Measurements from ENCODE around the gene PPP2R5E. TPM values are rescaled to one million over a fixed set of nuclear protein-coding genes. Genes with fewer than 3 reads are reported as not detected.

PPP2R5E gene
- total and polyA plus RNA-seq, 4 donors: 6.0 to 13.1 (median 8.4) TPM

GRCh38 chr14:63483315-63483714 lies 59.9 kb downstream of the PPP2R5E start:
- TF ChIP-seq RAD21 (IDR thresholded peaks at IDR 0.05): no peak
- TF ChIP-seq NR2F2 (IDR thresholded peaks at IDR 0.05): no peak
- no peak for TF ChIP-seq YY1 (IDR thresholded peaks at IDR 0.05)
- no peak for TF ChIP-seq CTCF (IDR thresholded peaks at IDR 0.05; ENCODE audit: low read depth, low read length, missing input control)
- no peak for TF ChIP-seq ATF3 (IDR thresholded peaks at IDR 0.05)
- no peak for TF ChIP-seq HNF4A (conservative IDR thresholded peaks at IDR 0.05)
- TF ChIP-seq HNF4G (IDR thresholded peaks at IDR 0.05): no peak
- TF ChIP-seq JUND (IDR thresholded peaks at IDR 0.05): no peak
- no peak for TF ChIP-seq FOXA1 (IDR thresholded peaks at IDR 0.05)
- no peak for TF ChIP-seq SP1 (IDR thresholded peaks at IDR 0.05)

GRCh38 chr14:63480599-63480998 lies 62.6 kb downstream of the PPP2R5E start:
- peaks cover 8 to 19% (median 11%) of the 10 kb centered on the region in 4 donors for H3K4me1 ChIP-seq (ENCODE audit: control insufficient read depth in 4 of 4, insufficient read depth in 4 of 4, low read length in 3 of 4)
- no peak for TF ChIP-seq TAF1 (conservative IDR thresholded peaks at IDR 0.05)
- no peak for TF ChIP-seq ATF3 (IDR thresholded peaks at IDR 0.05)
- no peak for TF ChIP-seq FOXA1 (IDR thresholded peaks at IDR 0.05)
- TF ChIP-seq NR2F2 (IDR thresholded peaks at IDR 0.05): no peak
- no peak for TF ChIP-seq REST (IDR thresholded peaks at IDR 0.05)
- TF ChIP-seq FOXA2 (IDR thresholded peaks at IDR 0.05): no peak
- no peak for TF ChIP-seq JUND (IDR thresholded peaks at IDR 0.05)
- TF ChIP-seq YY1 (IDR thresholded peaks at IDR 0.05): no peak
- TF ChIP-seq HNF4A (conservative IDR thresholded peaks at IDR 0.05): no peak
- TF ChIP-seq HNF4G (IDR thresholded peaks at IDR 0.05): no peak
- no peak for TF ChIP-seq RAD21 (IDR thresholded peaks at IDR 0.05)
- TF ChIP-seq MAX (IDR thresholded peaks at IDR 0.05): no peak
- no peak for TF ChIP-seq RXRA (IDR thresholded peaks at IDR 0.05)
- no peak for TF ChIP-seq ZBTB33 (IDR thresholded peaks at IDR 0.05)
- TF ChIP-seq GABPA (IDR thresholded peaks at IDR 0.05 in 1 of 2, conservative IDR thresholded peaks at IDR 0.05 in 1 of 2): no peak
- no peak for TF ChIP-seq SP1 (IDR thresholded peaks at IDR 0.05)
- H3K9ac ChIP-seq (ENCODE audit: low read depth in 1 of 2, low read length in 2 of 2): no peak overlapping the region
- H3K4me3 ChIP-seq (ENCODE audit: low read depth in 1 of 3, low read length in 3 of 3): no peak overlapping the region
- WGBS: 89% methylated on average over 4 of the region's 4 CpGs
- H3K27ac ChIP-seq (ENCODE audit: low read depth in 1 of 2, low read length in 2 of 2): no peak overlapping the region
- no peak for DNase-seq (ENCODE audit: low spot score)
- H3K9me3 ChIP-seq (ENCODE audit: control insufficient read depth in 4 of 4, low read length in 3 of 4): no peaks in the 10 kb centered on the region
- H3K36me3 ChIP-seq (ENCODE audit: control insufficient read depth in 4 of 4, insufficient read depth in 3 of 4, low read depth in 1 of 4, low read length in 3 of 4): no peaks in the 10 kb centered on the region
- no peaks in the 10 kb centered on the region for H3K27me3 ChIP-seq (ENCODE audit: control insufficient read depth in 4 of 4, insufficient read depth in 4 of 4, low read length in 3 of 4)

More at GRCh38 chr14:63483315-63483714, 59.9 kb downstream of the PPP2R5E start:
- no peak overlapping the region for H3K9ac ChIP-seq (ENCODE audit: low read depth in 1 of 2, low read length in 2 of 2)
- no peaks in the 10 kb centered on the region for H3K36me3 ChIP-seq (ENCODE audit: control insufficient read depth in 4 of 4, insufficient read depth in 3 of 4, low read depth in 1 of 4, low read length in 3 of 4)
- H3K4me3 ChIP-seq (ENCODE audit: low read depth in 1 of 3, low read length in 3 of 3): no peak overlapping the region
- DNase-seq (ENCODE audit: low spot score): no peak
- no peak overlapping the region for H3K27ac ChIP-seq (ENCODE audit: low read depth in 1 of 2, low read length in 2 of 2)
- 87% methylated on average over 7 of the region's 7 CpGs for WGBS
- H3K4me1 ChIP-seq (ENCODE audit: control insufficient read depth in 4 of 4, insufficient read depth in 4 of 4, low read length in 3 of 4): peaks cover 0 to 8% (median 5%) of the 10 kb centered on the region in 4 donors
- no peaks in the 10 kb centered on the region for H3K27me3 ChIP-seq (ENCODE audit: control insufficient read depth in 4 of 4, insufficient read depth in 4 of 4, low read length in 3 of 4)
- no peaks in the 10 kb centered on the region for H3K9me3 ChIP-seq (ENCODE audit: control insufficient read depth in 4 of 4, low read length in 3 of 4)

Data from liver (tissue), 9 donors.